Hepatocyte (in vitro differentiated cells): ENCODE results near the gene RYR3.

Experiments
- EZH2 ChIP-seq: fragments of 200-600 bp; sonication (generic); IDR thresholded peaks from 2 replicates; pipeline ENCODE4 v1.6.1; 2016; ENCODE audit warnings: antibody characterized with exemption, mild to moderate bottlenecking, borderline replicate concordance
- EZH2phosphoT487 ChIP-seq: fragments of 200-600 bp; sonication (generic); IDR thresholded peaks from one replicate; pipeline ENCODE4 v1.6.1; 2018; ENCODE audit warnings: antibody characterized with exemption, mild to moderate bottlenecking, low read depth, moderate library complexity; ENCODE audit not compliant: unreplicated experiment, severe bottlenecking
- TF ChIP-seq, protein P1 (sequence below): fragments of 200-600 bp; sonication (generic); IDR thresholded peaks from 2 replicates; pipeline ENCODE4 v1.5.1; 2016; ENCODE audit warnings: antibody characterized with exemption, mild to moderate bottlenecking; ENCODE audit not compliant: poor library complexity

DNA sequence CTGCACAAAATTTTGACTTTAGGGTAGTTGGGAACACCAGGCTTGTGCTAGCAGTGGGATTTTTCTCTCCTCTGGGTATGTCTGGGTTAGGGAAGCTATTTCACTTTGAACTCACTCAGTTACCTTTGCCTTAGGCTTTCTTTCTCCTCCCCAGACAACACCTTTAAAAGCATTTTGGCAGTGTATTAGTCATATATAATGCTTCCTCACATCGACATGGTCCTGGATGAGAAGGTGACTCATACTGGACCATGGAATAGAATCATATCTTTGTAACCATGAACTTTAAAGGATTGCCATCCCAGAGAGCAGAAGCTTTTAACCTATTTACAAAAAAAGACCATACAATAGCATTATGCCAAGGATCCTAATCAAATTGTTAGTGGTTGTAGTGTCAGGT is 2.7 kb downstream of the RYR3 start:
- TF ChIP-seq, protein P1, sequence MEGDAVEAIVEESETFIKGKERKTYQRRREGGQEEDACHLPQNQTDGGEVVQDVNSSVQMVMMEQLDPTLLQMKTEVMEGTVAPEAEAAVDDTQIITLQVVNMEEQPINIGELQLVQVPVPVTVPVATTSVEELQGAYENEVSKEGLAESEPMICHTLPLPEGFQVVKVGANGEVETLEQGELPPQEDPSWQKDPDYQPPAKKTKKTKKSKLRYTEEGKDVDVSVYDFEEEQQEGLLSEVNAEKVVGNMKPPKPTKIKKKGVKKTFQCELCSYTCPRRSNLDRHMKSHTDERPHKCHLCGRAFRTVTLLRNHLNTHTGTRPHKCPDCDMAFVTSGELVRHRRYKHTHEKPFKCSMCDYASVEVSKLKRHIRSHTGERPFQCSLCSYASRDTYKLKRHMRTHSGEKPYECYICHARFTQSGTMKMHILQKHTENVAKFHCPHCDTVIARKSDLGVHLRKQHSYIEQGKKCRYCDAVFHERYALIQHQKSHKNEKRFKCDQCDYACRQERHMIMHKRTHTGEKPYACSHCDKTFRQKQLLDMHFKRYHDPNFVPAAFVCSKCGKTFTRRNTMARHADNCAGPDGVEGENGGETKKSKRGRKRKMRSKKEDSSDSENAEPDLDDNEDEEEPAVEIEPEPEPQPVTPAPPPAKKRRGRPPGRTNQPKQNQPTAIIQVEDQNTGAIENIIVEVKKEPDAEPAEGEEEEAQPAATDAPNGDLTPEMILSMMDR, result no peak
- no peak for TF ChIP-seq EZH2
- no peak for TF ChIP-seq EZH2phosphoT487
